Caco-2 (cell line): ENCODE measurements around the gene DYNC1H1. TPM values are rescaled to one million over a fixed set of nuclear protein-coding genes. Genes with fewer than 3 reads are reported as not detected.

Experiments used
- BruUV-seq: library from RNA; stranded (reverse); fragments of 400-500 nt; replicated peaks from 2 replicates; lab custom pipeline; 2021; lab: Mats Ljungman, UMichigan
- CTCF ChIA-PET: fragments of 300-600 bp; sonication (Branson Sonifier 250); formaldehyde crosslinking; loops from one replicate; lab custom pipeline; 2022; ENCODE audit warnings: antibody characterized with exemption; lab: Charles Lee
- POLR2A ChIA-PET: fragments of 300-600 bp; sonication (Branson Sonifier 250); formaldehyde crosslinking; loops from one replicate; lab custom pipeline; 2022; ENCODE audit warnings: antibody characterized with exemption; lab: Charles Lee
- DNase-seq, 2 experiments: peaks; one replicate each; pipeline versions ENCODE4 v3.0.0 to v3.0.0-alpha.2; 2020 to 2022
- H3K27me3 ChIP-seq: replicated peaks from 2 replicates; pipeline ENCODE4 v1.6.0; 2011; ENCODE audit warnings: low read length; ENCODE audit not compliant: control insufficient read depth, insufficient read depth
- H3K36me3 ChIP-seq: 2 replicates; pipeline ENCODE4 v1.5.1; 2011; ENCODE audit warnings: low read length; ENCODE audit not compliant: control insufficient read depth, insufficient read depth
- H3K4me1 ChIP-seq: fragments of 250-450 bp; sonication (Bioruptor Pico); 2 replicates; pipeline ENCODE4 v1.5.1; 2020; ENCODE audit warnings: mild to moderate bottlenecking
- H3K4me3 ChIP-seq: 2 replicates; pipeline ENCODE4 v1.5.1; 2011; ENCODE audit warnings: low read depth, mild to moderate bottlenecking, control low read depth, low read length
- H3K9me3 ChIP-seq: fragments of 250-450 bp; sonication (Bioruptor Pico); 2 replicates; pipeline ENCODE4 v1.5.1; 2020; ENCODE audit warnings: mild to moderate bottlenecking, moderate library complexity
- H3K27ac Mint-ChIP-seq: one replicate; pipeline ENCODE4 v1.8.0; 2022; ENCODE audit warnings: mixed read lengths; ENCODE audit not compliant: unreplicated experiment
- H3K27me3 Mint-ChIP-seq: one replicate; pipeline ENCODE4 v1.8.0; 2022; ENCODE audit warnings: mixed read lengths; ENCODE audit not compliant: insufficient read depth, unreplicated experiment
- H3K36me3 Mint-ChIP-seq: one replicate; pipeline ENCODE4 v1.8.0; 2022; ENCODE audit warnings: mild to moderate bottlenecking, mixed read lengths; ENCODE audit not compliant: insufficient read depth, unreplicated experiment
- H3K4me1 Mint-ChIP-seq: one replicate; pipeline ENCODE4 v1.8.0; 2022; ENCODE audit warnings: low read depth, mixed read lengths; ENCODE audit not compliant: unreplicated experiment
- H3K4me3 Mint-ChIP-seq: one replicate; pipeline ENCODE4 v1.8.0; 2022; ENCODE audit warnings: mild to moderate bottlenecking, moderate library complexity, mixed read lengths; ENCODE audit not compliant: unreplicated experiment
- H3K9me3 Mint-ChIP-seq: one replicate; pipeline ENCODE4 v1.8.0; 2022; ENCODE audit warnings: mixed read lengths; ENCODE audit not compliant: unreplicated experiment
- intact Hi-C: fragments of 100-400 bp; cut with micrococcal nuclease; formaldehyde crosslinking; loops from one replicate; pipeline ENCODE4 v1.10.0; 2022; ENCODE audit not compliant: unreplicated experiment
- total RNA-seq: library from RNA; stranded (reverse); gene quantifications from 2 replicates; pipeline ENCODE4 v1.2.3, GENCODE V29; 2022
- TF ChIP-seq, protein P1 (sequence below), 2 experiments: fragments of 200-600 bp in 1 of 2; IDR thresholded peaks; 1 replicate in 1 of 2; 2 replicates in 1 of 2; pipeline versions ENCODE4 v1.5.1 to v1.8.0; 2011 to 2022; ENCODE audit warnings: antibody characterized with exemption in 1 of 2, control low read depth in 1 of 2, inconsistent platforms in 1 of 2, low read depth in 1 of 2, low read length in 1 of 2, mild to moderate bottlenecking in 1 of 2, moderate library complexity in 1 of 2; ENCODE audit not compliant: insufficient read depth in 1 of 2, severe bottlenecking in 1 of 2, unreplicated experiment in 1 of 2

DYNC1H1 gene
- total RNA-seq, 1 experiment from 2014 or later = 351 TPM

DNA sequence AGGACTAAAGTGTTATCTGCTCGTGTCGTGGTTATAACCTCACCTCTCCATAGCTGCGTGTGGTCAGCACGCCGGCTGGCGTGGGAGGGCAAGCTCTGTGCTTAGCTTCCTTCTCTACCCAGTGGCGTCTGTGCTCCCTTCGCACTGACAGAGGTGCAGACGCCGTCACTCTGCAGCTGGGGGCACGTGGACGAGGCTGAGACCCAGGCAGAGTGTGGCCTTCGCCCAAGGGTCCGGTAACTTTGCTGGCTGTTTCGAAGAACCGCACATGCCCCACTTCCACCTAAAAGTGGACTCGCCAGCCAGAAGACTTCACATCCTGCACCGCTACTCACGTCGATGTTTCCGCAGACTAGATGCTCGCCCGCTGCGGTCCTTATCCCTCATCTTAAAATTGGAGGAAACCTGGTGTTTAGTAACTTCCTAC is 35.9 kb upstream of the DYNC1H1 start:
- Mint-ChIP-seq H3K27ac (no peak overlapping the region), H3K36me3 (peaks cover 7% of the 10 kb centered on the region), H3K4me1 (no peaks in the 10 kb centered on the region), H3K4me3 (no peak overlapping the region), H3K27me3 (no peaks in the 10 kb centered on the region), H3K9me3 (no peaks in the 10 kb centered on the region)
- intact Hi-C loops = no loop called here
- no TSS peak for BruUV-seq
- ChIA-PET POLR2A (no interaction called here), CTCF (no interaction called here)
- Histone ChIP-seq H3K9me3 (no peaks in the 10 kb centered on the region), H3K4me3 (no peak overlapping the region), H3K4me1 (no peaks in the 10 kb centered on the region), H3K36me3 (no peaks in the 10 kb centered on the region), H3K27me3 (no peaks in the 10 kb centered on the region)
- no peak for DNase-seq
- TF ChIP-seq, protein P1, sequence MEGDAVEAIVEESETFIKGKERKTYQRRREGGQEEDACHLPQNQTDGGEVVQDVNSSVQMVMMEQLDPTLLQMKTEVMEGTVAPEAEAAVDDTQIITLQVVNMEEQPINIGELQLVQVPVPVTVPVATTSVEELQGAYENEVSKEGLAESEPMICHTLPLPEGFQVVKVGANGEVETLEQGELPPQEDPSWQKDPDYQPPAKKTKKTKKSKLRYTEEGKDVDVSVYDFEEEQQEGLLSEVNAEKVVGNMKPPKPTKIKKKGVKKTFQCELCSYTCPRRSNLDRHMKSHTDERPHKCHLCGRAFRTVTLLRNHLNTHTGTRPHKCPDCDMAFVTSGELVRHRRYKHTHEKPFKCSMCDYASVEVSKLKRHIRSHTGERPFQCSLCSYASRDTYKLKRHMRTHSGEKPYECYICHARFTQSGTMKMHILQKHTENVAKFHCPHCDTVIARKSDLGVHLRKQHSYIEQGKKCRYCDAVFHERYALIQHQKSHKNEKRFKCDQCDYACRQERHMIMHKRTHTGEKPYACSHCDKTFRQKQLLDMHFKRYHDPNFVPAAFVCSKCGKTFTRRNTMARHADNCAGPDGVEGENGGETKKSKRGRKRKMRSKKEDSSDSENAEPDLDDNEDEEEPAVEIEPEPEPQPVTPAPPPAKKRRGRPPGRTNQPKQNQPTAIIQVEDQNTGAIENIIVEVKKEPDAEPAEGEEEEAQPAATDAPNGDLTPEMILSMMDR (IDR thresholded peaks at IDR 0.05; ENCODE audit: insufficient read depth in 1 of 2, low read depth in 1 of 2, low read length in 1 of 2, severe bottlenecking in 1 of 2, unreplicated experiment in 1 of 2) = no peak

DNA sequence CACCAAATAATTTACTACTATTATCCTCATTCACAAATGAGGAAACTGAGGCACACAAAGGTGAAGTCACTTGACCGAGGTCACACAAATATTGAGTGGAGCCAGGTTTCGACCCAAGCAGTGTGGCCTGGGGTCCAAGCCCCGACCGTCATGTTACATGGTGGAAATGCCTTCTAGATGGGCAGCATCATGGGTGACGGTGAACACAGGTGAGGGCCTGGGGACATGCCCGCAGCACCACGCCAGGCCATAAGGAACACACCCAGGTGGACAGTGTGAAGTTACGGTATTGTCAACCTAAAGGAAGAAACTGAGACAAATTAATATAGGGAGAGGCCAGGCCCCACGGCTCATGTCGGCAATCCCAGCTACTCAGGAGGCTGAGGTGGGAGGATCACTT is 35.3 kb upstream of the DYNC1H1 start:
- CTCF ChIA-PET = no interaction called here
- Mint-ChIP-seq H3K36me3 (peaks cover 7% of the 10 kb centered on the region), H3K4me3 (no peak overlapping the region), H3K4me1 (no peaks in the 10 kb centered on the region), H3K27me3 (no peaks in the 10 kb centered on the region), H3K27ac (no peak overlapping the region), H3K9me3 (no peaks in the 10 kb centered on the region)
- intact Hi-C loops = no loop called here
- no peak overlapping the region for H3K4me3 ChIP-seq
- no peaks in the 10 kb centered on the region for H3K36me3 ChIP-seq
- TF ChIP-seq, protein P1 (IDR thresholded peaks at IDR 0.05; ENCODE audit: insufficient read depth in 1 of 2, low read depth in 1 of 2, low read length in 1 of 2, severe bottlenecking in 1 of 2, unreplicated experiment in 1 of 2) = no peak
- no peaks in the 10 kb centered on the region for H3K9me3 ChIP-seq
- no peak for DNase-seq
- POLR2A ChIA-PET = no interaction called here
- no TSS peak for BruUV-seq
- H3K27me3 ChIP-seq = no peaks in the 10 kb centered on the region
- no peaks in the 10 kb centered on the region for H3K4me1 ChIP-seq

DNA sequence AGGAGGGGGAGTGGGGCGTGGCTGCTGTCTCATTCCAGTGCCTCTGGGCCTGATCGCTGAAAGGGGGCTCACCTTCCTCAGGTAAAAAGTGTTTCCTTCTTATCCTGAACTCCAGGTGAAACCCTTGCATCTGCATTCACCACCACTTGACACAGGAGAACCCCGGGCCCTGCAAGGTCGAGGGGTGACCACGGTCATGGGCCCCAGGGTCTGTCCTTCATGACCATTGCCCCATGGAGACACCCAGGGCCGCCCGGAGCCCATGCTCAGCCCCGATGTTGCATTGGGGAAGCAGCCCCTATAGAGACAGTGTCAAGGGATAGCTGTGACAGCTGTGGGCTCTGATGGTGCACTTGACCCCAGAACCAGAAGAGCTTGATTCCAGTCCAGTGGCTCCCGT is 34.4 kb upstream of the DYNC1H1 start:
- POLR2A ChIA-PET = no interaction called here
- DNase-seq = peak in 1 of 2 experiments; percentile 21
- Mint-ChIP-seq H3K9me3 (no peaks in the 10 kb centered on the region), H3K27me3 (no peaks in the 10 kb centered on the region), H3K4me1 (no peaks in the 10 kb centered on the region), H3K27ac (no peak overlapping the region), H3K36me3 (peaks cover 7% of the 10 kb centered on the region), H3K4me3 (no peak overlapping the region)
- CTCF ChIA-PET = no interaction called here
- no peak overlapping the region for H3K4me3 ChIP-seq
- no peaks in the 10 kb centered on the region for H3K36me3 ChIP-seq
- no peaks in the 10 kb centered on the region for H3K9me3 ChIP-seq
- no TSS peak for BruUV-seq
- TF ChIP-seq, protein P1 (IDR thresholded peaks at IDR 0.05; ENCODE audit: insufficient read depth in 1 of 2, low read depth in 1 of 2, low read length in 1 of 2, severe bottlenecking in 1 of 2, unreplicated experiment in 1 of 2) = no peak
- H3K4me1 ChIP-seq = no peaks in the 10 kb centered on the region
- no peaks in the 10 kb centered on the region for H3K27me3 ChIP-seq
- intact Hi-C loops = no loop called here
